GM23248 (cell line): Measurements from ENCODE around the gene KRT14. TPM values are rescaled to one million over a fixed set of nuclear protein-coding genes. Genes with fewer than 3 reads are reported as not detected.

Experiments used
- DNase-seq: peaks from one replicate; pipeline ENCODE4 v3.0.0-alpha.2; 2015
- H2AFZ ChIP-seq: fragments of 200-600 bp; sonication (generic); 2 replicates; pipeline ENCODE4 v1.6.1; 2016; ENCODE audit warnings: antibody characterized with exemption
- H3F3A ChIP-seq: fragments of 200-600 bp; sonication (generic); 2 replicates; pipeline ENCODE4 v1.6.1; 2016; ENCODE audit warnings: mild to moderate bottlenecking, antibody characterized with exemption, mixed run types; ENCODE audit not compliant: insufficient read depth
- H3K27ac ChIP-seq: fragments of 200-600 bp; sonication (generic); 2 replicates; pipeline ENCODE4 v1.5.1; 2016; ENCODE audit warnings: mild to moderate bottlenecking
- H3K27me3 ChIP-seq: fragments of 200-600 bp; sonication (generic); replicated peaks from 2 replicates; pipeline ENCODE4 v1.6.1; 2016; ENCODE audit warnings: mild to moderate bottlenecking; ENCODE audit not compliant: insufficient read depth
- H3K36me3 ChIP-seq: fragments of 200-600 bp; sonication (generic); 2 replicates; pipeline ENCODE4 v1.6.1; 2016; ENCODE audit warnings: low read depth, mild to moderate bottlenecking
- H3K4me1 ChIP-seq: fragments of 200-600 bp; sonication (generic); 2 replicates; pipeline ENCODE4 v1.6.1; 2016; ENCODE audit warnings: mild to moderate bottlenecking; ENCODE audit not compliant: insufficient read depth
- H3K4me2 ChIP-seq: fragments of 200-600 bp; sonication (generic); one replicate; pipeline ENCODE4 v1.6.1; 2016; ENCODE audit warnings: mild to moderate bottlenecking; ENCODE audit not compliant: unreplicated experiment
- H3K4me3 ChIP-seq: fragments of 200-600 bp; sonication (generic); 2 replicates; pipeline ENCODE4 v1.5.1; 2016; ENCODE audit warnings: mild to moderate bottlenecking
- H3K79me2 ChIP-seq: fragments of 200-600 bp; sonication (generic); 2 replicates; pipeline ENCODE4 v1.6.1; 2016; ENCODE audit warnings: mild to moderate bottlenecking; ENCODE audit not compliant: insufficient read depth
- H3K9ac ChIP-seq: fragments of 200-600 bp; sonication (generic); 2 replicates; pipeline ENCODE4 v1.6.1; 2016; ENCODE audit warnings: mild to moderate bottlenecking
- H3K9me2 ChIP-seq: fragments of 200-600 bp; sonication (generic); 2 replicates; pipeline ENCODE4 v1.6.1; 2016; ENCODE audit warnings: mixed run types, mild to moderate bottlenecking, moderate library complexity; ENCODE audit not compliant: insufficient read depth
- H3K9me3 ChIP-seq: fragments of 200-600 bp; sonication (generic); one replicate; pipeline ENCODE4 v1.6.1; 2017; ENCODE audit warnings: low read depth
- H4K20me1 ChIP-seq: fragments of 200-600 bp; sonication (generic); 2 replicates; pipeline ENCODE4 v1.6.0; 2016; ENCODE audit not compliant: insufficient read depth
- EZH2 ChIP-seq: fragments of 200-600 bp; sonication (generic); IDR thresholded peaks from 2 replicates; pipeline ENCODE4 v1.6.1; 2018; ENCODE audit warnings: antibody characterized with exemption, mild to moderate bottlenecking; ENCODE audit not compliant: insufficient read depth, poor library complexity, severe bottlenecking
- EZH2phosphoT487 ChIP-seq: fragments of 200-600 bp; sonication (generic); IDR thresholded peaks from 2 replicates; pipeline ENCODE4 v1.6.1; 2018; ENCODE audit warnings: antibody characterized with exemption, moderate library complexity, mild to moderate bottlenecking, low read depth; ENCODE audit not compliant: insufficient read depth
- WGBS, 2 experiments: methylation state at CpG; one replicate each; pipeline ENCODE4 v1.1.6; 2015 to 2017; ENCODE audit warnings: low lambda C conversion rate in 2 of 2, low coverage in 1 of 2; ENCODE audit errors: missing lambda C conversion rate in 2 of 2; 5-methylcytosine and 5-hydroxymethylcytosine counted together
- in situ Hi-C: fragments of 300-500 bp; cut with MboI; formaldehyde crosslinking; loops from 2 replicates; pipeline ENCODE4 v1.15.0; 2020
- polyA plus RNA-seq: library from polyadenylated mRNA; unstranded; fragments of >200 nt; fragmentation: Nextera tagmentation; extraction: Ambion mirVana; gene quantifications from 2 replicates; pipeline ENCODE4 v1.2.1, GENCODE V29; 2016
- total RNA-seq: library from RNA; depleted of rRNA; stranded (reverse); fragments of >200 nt; shearing (Covaris generic); gene quantifications from 2 replicates; pipeline ENCODE4 v1.2.3, GENCODE V29; 2014

The KRT14 gene
- total and polyA plus RNA-seq, 2 experiments from 2014 or later, result 0.93 TPM; not detected in 1

DNA sequence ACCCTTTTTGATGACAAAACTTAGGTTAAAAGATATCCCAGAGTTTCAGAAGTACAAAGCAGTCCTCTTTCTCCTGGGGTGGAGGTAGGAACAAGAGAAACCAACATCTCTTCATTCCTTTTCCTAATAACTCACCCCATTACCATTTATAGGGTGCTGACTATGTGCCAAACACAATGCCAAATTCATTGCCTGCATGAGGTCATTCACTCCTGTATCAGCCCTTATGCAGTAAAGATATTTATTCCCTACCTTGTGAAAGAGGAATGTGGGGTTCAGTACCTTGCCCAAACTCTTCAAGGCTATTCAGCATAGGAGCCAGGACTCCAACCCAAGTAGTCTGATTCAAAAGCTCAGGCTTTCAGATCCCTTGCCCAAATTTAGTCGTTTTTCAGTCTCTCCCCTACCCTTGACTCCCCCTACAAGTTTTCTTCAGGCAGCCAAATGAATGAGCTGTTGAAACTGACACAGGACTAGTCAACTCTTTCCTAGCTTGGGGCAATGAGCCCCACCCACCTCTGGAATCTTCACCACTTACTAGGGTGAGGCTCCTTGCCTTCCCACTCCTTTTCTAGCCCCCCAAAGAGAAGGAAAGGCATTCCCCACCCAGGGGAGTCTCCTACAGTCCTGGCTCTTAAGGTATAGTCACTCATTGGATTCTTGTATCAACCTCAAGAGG lies 5.9 kb downstream of the KRT14 start:
- Histone ChIP-seq H3K4me1 (0 out of 2 replicates have a peak, but pooled peaks cover 9% of the 10 kb centered on the region), H4K20me1 (no peaks in the 10 kb centered on the region), H3F3A (no peaks in the 10 kb centered on the region), H3K9me2 (no peaks in the 10 kb centered on the region), H3K27me3 (peaks cover 17% of the 10 kb centered on the region; the same call in 1 of the 2 replicates), H3K4me2 (no peak overlapping the region), H3K27ac (no peak overlapping the region), H2AFZ (no peak overlapping the region), H3K36me3 (no peaks in the 10 kb centered on the region), H3K79me2 (no peaks in the 10 kb centered on the region), H3K9ac (no peak overlapping the region), H3K4me3 (no peak overlapping the region), H3K9me3 (no peaks in the 10 kb centered on the region)
- in situ Hi-C loops, result no loop called here
- peak; percentile 33 for DNase-seq
- TF ChIP-seq EZH2phosphoT487 (no peak), EZH2 (no peak)
- WGBS, 2 experiments, result 0 to 20% methylated on average over 1 of the region's 1 CpG

DNA sequence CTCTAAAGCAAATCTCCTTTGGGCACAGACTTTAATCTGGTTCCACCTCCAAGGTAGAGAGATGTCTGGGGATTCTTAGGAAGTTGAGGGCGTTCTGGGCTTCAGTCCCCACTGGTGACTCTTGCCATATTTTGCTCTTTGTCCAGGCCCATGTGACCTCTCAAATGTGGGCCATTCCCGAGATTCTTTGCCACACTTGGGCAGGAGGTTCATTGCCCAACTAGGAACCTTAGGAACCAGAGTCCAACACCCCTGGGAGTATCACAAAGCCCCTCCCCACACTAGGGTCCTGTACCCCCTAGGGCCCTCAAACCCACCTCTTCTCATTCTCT lies 6.5 kb downstream of the KRT14 start:
- no peak for DNase-seq
- in situ Hi-C loops, result no loop called here
- no peaks in the 10 kb centered on the region for H3K36me3 ChIP-seq
- no peaks in the 10 kb centered on the region for H3K9me3 ChIP-seq
- no peak overlapping the region for H3K27ac ChIP-seq
- no peaks in the 10 kb centered on the region for H3F3A ChIP-seq
- no peak overlapping the region for H2AFZ ChIP-seq
- H3K9me2 ChIP-seq, result no peaks in the 10 kb centered on the region
- H3K4me3 ChIP-seq, result no peak overlapping the region
- no peak overlapping the region for H3K4me2 ChIP-seq
- H4K20me1 ChIP-seq, result no peaks in the 10 kb centered on the region
- no peaks in the 10 kb centered on the region for H3K79me2 ChIP-seq
- 60 to 63% methylated on average over 2 of the region's 2 CpGs for WGBS, 2 experiments
- H3K9ac ChIP-seq, result no peak overlapping the region
- H3K27me3 ChIP-seq, result peaks cover 21% of the 10 kb centered on the region; the same call in 1 of the 2 replicates
- no peak for TF ChIP-seq EZH2phosphoT487
- TF ChIP-seq EZH2, result no peak
- 0 out of 2 replicates have a peak, but pooled peaks cover 9% of the 10 kb centered on the region for H3K4me1 ChIP-seq

DNA sequence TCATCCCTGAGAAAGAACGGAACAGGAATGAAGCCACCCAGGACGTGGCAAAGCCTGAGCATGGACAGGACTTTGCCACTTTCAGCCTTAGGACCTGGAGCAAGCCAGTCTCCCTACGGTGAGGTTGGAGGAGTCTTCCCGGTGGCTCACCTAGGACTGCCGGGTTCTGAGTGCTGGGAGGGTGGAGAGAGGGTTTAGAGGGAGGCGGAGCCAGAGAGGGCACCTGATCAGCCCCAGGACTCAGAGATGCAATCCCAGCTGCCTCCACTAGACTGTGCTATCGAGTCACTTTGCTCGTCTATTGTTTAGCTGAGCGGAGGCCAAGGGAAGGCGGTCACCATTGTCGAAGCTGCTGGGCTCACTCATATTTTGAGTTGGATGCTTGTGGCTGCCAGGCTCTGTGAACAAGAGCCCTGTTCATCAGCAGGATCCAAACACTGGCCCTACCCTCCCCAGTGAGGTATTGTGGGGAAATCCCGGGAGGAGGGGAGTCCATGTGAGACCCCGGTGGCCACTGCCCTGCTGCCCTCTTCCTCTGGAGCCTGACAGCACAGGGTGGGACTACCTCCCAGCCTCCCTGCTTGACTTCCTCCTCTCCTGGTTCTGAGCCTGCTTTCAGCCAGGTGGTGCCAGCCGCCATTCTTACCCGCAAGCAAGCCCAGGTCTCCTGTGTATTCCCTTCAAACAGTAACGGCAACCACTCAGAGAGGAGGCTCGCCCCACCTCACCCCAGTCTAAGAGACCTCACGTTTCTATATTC lies 7.0 kb downstream of the KRT14 start:
- in situ Hi-C loops, result no loop called here
- Histone ChIP-seq H3K4me3 (no peak overlapping the region), H3K79me2 (no peaks in the 10 kb centered on the region), H3K9ac (no peak overlapping the region), H3K36me3 (no peaks in the 10 kb centered on the region), H3K4me2 (no peak overlapping the region), H3K27me3 (peaks cover 24% of the 10 kb centered on the region; the same call in 1 of the 2 replicates), H3K9me3 (no peaks in the 10 kb centered on the region), H3K9me2 (no peaks in the 10 kb centered on the region), H4K20me1 (no peaks in the 10 kb centered on the region), H2AFZ (no peak overlapping the region; the same call in 1 of the 2 replicates), H3K27ac (no peak overlapping the region), H3K4me1 (0 out of 2 replicates have a peak, but pooled peaks cover 9% of the 10 kb centered on the region), H3F3A (no peaks in the 10 kb centered on the region)
- 47 to 48% methylated on average over 18 of the region's 18 CpGs for WGBS, 2 experiments
- TF ChIP-seq EZH2 (no peak), EZH2phosphoT487 (no peak)
- DNase-seq, result peak; percentile 85

DNA sequence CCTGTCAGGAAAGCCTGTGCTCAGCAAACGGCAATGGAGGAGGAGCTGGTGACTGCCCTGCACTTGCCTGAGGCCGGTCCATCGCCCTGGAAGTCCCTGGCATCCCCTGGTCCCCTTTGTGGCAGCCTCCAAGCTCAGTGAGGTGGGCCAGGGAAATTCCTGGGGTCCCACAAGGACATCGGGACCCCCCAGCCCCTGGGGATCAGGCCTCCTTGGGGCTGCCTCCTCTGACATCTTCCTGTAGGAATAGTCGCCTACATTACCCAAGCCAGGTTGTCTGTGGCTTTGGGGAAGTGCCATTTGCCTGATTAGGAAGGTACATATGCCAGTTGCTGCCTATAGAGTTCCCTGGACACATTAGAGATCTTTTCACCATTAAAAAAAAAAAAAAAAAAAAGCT lies 7.7 kb downstream of the KRT14 start:
- no peak overlapping the region for H3K9ac ChIP-seq
- WGBS, 2 experiments, result 73 to 77% methylated on average over 5 of the region's 5 CpGs
- H3K9me2 ChIP-seq, result no peaks in the 10 kb centered on the region
- H3K27me3 ChIP-seq, result peaks cover 24% of the 10 kb centered on the region; the same call in 1 of the 2 replicates
- H3K79me2 ChIP-seq, result no peaks in the 10 kb centered on the region
- H3K4me2 ChIP-seq, result no peak overlapping the region
- TF ChIP-seq EZH2 (no peak), EZH2phosphoT487 (no peak)
- H3K36me3 ChIP-seq, result no peaks in the 10 kb centered on the region
- no peaks in the 10 kb centered on the region for H3F3A ChIP-seq
- H3K4me1 ChIP-seq, result 0 out of 2 replicates have a peak, but pooled peaks cover 9% of the 10 kb centered on the region
- H3K9me3 ChIP-seq, result no peaks in the 10 kb centered on the region
- no peak overlapping the region for H3K27ac ChIP-seq
- no peak overlapping the region for H2AFZ ChIP-seq
- in situ Hi-C loops, result no loop called here
- no peaks in the 10 kb centered on the region for H4K20me1 ChIP-seq
- H3K4me3 ChIP-seq, result no peak overlapping the region
- no peak for DNase-seq
